ENCODE data around the gene KIAA1217.
"Not testable (repeated sequence)": the region's sequence is repeated elsewhere in the genome, so short reads cannot be mapped to it uniquely, and the experiment has no call there.

Gene KIAA1217

DNA sequence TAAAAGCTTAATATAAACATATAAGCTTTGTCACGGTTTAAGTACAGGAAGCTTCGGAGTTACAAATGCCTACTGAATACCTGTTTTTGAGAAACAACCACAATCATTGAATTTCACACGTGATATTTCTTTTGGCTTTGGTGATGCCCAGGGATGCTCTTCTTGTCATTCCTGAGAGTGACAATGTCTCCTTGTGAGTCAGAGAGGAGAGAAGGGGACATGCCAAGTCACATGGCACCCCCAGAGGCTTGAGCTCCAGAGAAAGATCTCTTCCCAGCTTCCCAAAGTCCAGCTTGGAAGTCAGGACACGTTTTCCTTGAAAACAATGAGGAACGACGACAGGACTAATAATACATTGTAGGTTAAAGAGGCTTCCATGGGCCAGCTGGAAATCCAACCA, 272.3 kb downstream of the KIAA1217 start:
- H3K4me1 ChIP-seq (ENCODE audit: control insufficient read depth in 1 of 2, insufficient read depth in 1 of 2, low read depth in 1 of 2, low read length in 1 of 2), result no peaks in the 10 kb centered on the region
- no peak overlapping the region for H3K27ac ChIP-seq
- no peaks in the 10 kb centered on the region for H3K36me3 ChIP-seq
- no peaks in the 10 kb centered on the region for H3K27me3 ChIP-seq
- H3K9me3 ChIP-seq, result no peaks in the 10 kb centered on the region
- TF ChIP-seq CTCF (IDR thresholded peaks at IDR 0.05), result no peak
- H3K4me3 ChIP-seq (ENCODE audit: low read depth in 1 of 2, low read length in 1 of 2), result no peak overlapping the region

GRCh38 chr10:24482713-24483112, 273.8 kb downstream of the KIAA1217 start:
- H3K4me1 ChIP-seq (ENCODE audit: control insufficient read depth in 1 of 2, insufficient read depth in 1 of 2, low read depth in 1 of 2, low read length in 1 of 2); H3K36me3 ChIP-seq; H3K4me3 ChIP-seq (ENCODE audit: low read depth in 1 of 2, low read length in 1 of 2); H3K9me3 ChIP-seq; H3K27ac ChIP-seq; H3K27me3 ChIP-seq: not testable (repeated sequence)

DNA sequence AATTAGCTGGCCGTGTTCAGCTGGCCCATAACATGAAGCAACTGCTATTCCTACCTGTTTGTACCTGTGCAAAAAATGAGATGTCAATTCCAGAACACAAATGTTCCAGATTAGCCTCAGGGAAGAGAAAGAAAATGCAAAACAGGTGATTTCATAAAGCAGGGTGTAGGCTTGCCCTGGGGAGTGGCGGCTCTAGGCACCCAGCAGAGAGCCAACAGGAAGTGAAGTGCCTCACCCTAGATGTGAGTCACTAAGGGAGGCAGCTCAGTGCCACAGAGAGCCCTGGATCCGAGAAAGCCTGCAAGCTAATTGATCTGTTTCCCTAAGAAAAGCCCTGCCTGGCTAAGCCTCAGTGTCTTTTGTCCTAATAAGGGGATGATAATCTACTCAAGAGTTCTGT, 274.8 kb downstream of the KIAA1217 start:
- H3K27me3 ChIP-seq, result no peaks in the 10 kb centered on the region
- H3K4me3 ChIP-seq (ENCODE audit: low read depth in 1 of 2, low read length in 1 of 2), result no peak overlapping the region
- no peak overlapping the region for H3K27ac ChIP-seq
- TF ChIP-seq CTCF (IDR thresholded peaks at IDR 0.05), result no peak
- no peaks in the 10 kb centered on the region for H3K4me1 ChIP-seq (ENCODE audit: control insufficient read depth in 1 of 2, insufficient read depth in 1 of 2, low read depth in 1 of 2, low read length in 1 of 2)
- H3K9me3 ChIP-seq, result no peaks in the 10 kb centered on the region
- no peaks in the 10 kb centered on the region for H3K36me3 ChIP-seq

GRCh38 chr10:24484771-24485170, 275.8 kb downstream of the KIAA1217 start:
- Histone ChIP-seq H3K36me3 (no peaks in the 10 kb centered on the region), H3K4me3 (ENCODE audit: low read depth in 1 of 2, low read length in 1 of 2) (no peak overlapping the region), H3K9me3 (no peaks in the 10 kb centered on the region), H3K27me3 (no peaks in the 10 kb centered on the region), H3K27ac (no peak overlapping the region), H3K4me1 (ENCODE audit: control insufficient read depth in 1 of 2, insufficient read depth in 1 of 2, low read depth in 1 of 2, low read length in 1 of 2) (no peaks in the 10 kb centered on the region)
- no peak for TF ChIP-seq CTCF (IDR thresholded peaks at IDR 0.05)

GRCh38 chr10:24485304-24485703, 276.4 kb downstream of the KIAA1217 start:
- Histone ChIP-seq H3K9me3 (no peaks in the 10 kb centered on the region), H3K27ac (no peak overlapping the region), H3K4me3 (ENCODE audit: low read depth in 1 of 2, low read length in 1 of 2) (no peak overlapping the region), H3K36me3 (no peaks in the 10 kb centered on the region), H3K27me3 (no peaks in the 10 kb centered on the region), H3K4me1 (ENCODE audit: control insufficient read depth in 1 of 2, insufficient read depth in 1 of 2, low read depth in 1 of 2, low read length in 1 of 2) (no peaks in the 10 kb centered on the region)
- no peak for TF ChIP-seq CTCF (IDR thresholded peaks at IDR 0.05)

- TF ChIP-seq CTCF (IDR thresholded peaks at IDR 0.05), result no peak
- Histone ChIP-seq H3K9me3 (no peaks in the 10 kb centered on the region), H3K27me3 (no peaks in the 10 kb centered on the region), H3K4me3 (ENCODE audit: low read depth in 1 of 2, low read length in 1 of 2) (no peak overlapping the region), H3K36me3 (no peaks in the 10 kb centered on the region), H3K4me1 (ENCODE audit: control insufficient read depth in 1 of 2, insufficient read depth in 1 of 2, low read depth in 1 of 2, low read length in 1 of 2) (no peaks in the 10 kb centered on the region), H3K27ac (no peak overlapping the region)
Measured at GRCh38 chr10:24488631-24489030, 279.7 kb downstream of the KIAA1217 start.
